HG03097 (cell line): Measurements from ENCODE around the gene DERA.
"Not testable (repeated sequence)": the region's sequence is repeated elsewhere in the genome, so short reads cannot be mapped to it uniquely, and the experiment has no call there.

Experiments used
- ATAC-seq: cut with Tn5 transposase; IDR thresholded peaks from one replicate; pipeline ENCODE4 v1.9.1; 2021; ENCODE audit not compliant: unreplicated experiment, low FRiP score

DERA gene

GRCh38 chr12:16057351-16057751 is 146.2 kb downstream of the DERA start:
- ATAC-seq = not testable (repeated sequence)

- no peak for ATAC-seq
Measured at GRCh38 chr12:16062611-16063010, 151.5 kb downstream of the DERA start.

- ATAC-seq = no peak
Measured at GRCh38 chr12:16063726-16064125, 152.6 kb downstream of the DERA start.

DNA sequence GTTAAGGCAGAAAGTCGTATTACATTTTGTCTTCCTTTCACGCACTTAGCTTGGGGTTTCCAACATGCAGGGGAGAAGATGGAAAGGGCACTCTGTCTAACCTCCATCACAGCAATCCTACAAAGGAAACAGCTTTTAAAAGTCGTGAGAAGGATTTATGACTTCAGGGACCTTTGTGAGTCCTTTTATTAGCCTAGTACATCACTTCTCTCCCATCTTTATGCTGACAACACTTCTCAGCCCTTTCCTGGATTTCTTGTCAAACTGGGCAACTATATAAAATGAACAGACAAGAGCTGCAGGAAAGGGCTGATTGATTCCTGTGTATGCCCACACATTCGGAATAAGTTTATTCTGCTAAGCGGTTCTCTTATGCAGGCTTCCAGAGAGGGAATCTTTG is 159.0 kb downstream of the DERA start:
- ATAC-seq = no peak

DNA sequence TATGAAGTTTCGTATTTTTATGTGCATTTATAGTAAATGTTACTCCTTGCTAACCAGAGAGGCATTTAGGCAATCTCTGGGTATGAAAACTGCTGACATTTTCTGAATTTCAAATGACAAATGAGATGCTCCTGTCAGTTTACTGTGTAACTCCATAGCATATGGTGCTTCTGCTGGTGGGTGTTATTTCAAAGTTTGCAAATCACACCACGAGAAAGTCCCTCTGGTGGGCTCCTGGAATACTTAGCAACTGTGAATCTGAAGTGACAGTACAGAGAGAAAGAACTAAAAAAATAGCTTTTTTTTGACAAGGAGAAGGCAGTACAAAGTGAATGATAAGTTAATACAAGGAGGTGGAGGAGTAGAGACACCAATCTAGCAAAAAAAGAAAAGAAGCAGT is 161.5 kb downstream of the DERA start:
- no peak for ATAC-seq

DNA sequence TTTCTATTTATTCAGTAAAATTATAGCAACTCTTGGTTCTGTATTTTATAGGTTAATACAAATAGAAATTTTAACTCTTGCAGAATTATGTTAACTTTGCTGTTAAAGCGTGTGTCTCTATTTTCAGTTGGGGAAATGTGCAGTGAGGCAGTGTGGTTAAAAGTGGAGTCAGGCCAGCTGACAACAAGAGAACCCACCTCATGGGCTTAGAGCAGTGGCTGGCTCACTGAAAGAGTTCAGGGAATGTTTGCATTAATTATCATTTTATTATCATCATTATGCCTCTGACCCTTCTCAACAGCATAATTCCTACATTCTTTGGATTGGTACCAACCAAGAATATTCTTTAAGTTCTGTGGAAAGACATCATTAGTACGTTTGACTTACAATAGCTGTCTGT is 163.8 kb downstream of the DERA start:
- ATAC-seq = no peak

GRCh38 chr12:16075887-16076286 is 164.8 kb downstream of the DERA start:
- ATAC-seq = no peak

GRCh38 chr12:16076557-16076956 is 165.4 kb downstream of the DERA start:
- ATAC-seq = no peak

DNA sequence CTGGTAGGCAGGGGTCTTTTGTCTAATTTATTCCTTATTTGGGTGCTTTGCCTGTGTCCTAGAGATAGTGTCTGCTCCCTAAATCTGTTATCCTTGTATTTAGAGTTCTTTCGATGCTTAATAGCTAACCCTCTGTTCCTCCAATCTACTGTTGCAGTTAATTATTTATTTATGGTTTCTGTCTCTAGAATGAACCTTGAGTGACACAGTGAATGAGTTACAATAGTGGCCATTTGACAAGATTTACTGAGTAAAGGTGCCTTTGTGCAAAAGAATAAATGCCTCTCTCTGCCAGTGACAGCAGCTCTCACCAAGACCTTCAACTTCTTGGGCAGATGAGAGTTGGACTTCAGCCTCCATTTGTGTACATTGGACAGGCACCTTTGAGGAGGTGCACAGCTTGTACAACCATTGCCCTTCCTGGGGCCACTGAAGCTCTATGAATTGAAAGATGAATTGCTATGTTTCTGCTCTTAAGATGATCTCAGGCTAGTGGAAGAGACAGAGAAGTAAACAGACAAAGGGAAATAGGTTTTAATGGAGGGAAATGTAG is 165.9 kb downstream of the DERA start:
- no peak for ATAC-seq

DNA sequence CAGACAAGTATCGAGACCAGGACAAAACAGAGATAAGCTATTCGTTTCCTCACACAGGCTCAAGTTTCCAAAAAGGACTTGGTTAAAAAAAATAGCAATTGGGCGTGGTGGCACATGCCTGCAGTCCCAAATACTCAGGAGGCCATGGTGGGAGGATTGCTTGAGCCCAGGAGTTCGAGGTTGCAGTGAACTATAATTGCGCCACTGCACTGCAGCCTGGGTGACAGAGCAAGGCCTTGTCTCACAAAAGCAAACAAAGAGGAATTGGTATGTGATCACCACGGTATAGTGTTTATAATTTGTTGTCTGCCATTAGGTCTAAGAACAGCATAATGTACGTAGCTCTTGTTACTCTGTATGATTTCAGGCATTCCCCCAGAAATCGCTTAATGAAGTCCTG is 175.3 kb downstream of the DERA start:
- no peak for ATAC-seq

- ATAC-seq = no peak
Measured at GRCh38 chr12:16086942-16087341, 175.8 kb downstream of the DERA start.
